HG02763 (cell line): Measurements from ENCODE around the gene PAPOLA.

Experiments used
- ATAC-seq: cut with Tn5 transposase; IDR thresholded peaks from one replicate; pipeline ENCODE4 v1.9.1; 2021; ENCODE audit warnings: mild to moderate bottlenecking, moderate library complexity; ENCODE audit not compliant: unreplicated experiment

PAPOLA gene

DNA sequence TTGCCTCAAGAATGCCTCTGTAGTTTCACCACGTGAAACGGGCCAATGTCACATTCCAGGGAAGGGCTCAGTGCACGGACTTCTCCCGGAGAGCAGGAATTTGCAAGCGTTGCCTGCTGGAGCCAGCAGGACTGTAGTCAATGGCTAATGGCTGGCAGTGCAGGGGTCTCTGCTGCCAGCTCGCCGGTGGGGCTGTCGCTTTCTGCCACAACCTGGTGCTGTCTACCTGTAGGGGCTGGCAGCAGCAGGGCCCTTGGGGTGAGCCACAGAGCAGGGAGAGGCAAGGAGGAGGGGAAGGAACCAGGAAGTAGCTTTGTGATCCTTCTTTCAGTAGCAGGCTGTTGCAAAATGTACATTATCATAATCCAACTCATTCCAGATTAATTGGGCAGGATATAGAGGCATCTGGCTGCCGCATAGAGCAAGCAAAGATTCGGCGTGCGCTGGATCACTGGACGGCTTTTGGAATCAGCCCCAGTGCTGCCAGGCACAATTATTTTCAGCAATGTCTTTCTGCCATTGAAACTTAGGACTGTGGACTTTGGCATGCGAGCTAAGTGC, 114.1 kb downstream of the PAPOLA start:
- no peak for ATAC-seq
